Fibroblast of skin of right quadriceps (primary cell): Measurements from ENCODE around the gene CLDN1.

Source experiments
- DNase-seq: peaks from one replicate; pipeline ENCODE4 v3.0.0-alpha.2; 2013

CLDN1 gene, protein sequence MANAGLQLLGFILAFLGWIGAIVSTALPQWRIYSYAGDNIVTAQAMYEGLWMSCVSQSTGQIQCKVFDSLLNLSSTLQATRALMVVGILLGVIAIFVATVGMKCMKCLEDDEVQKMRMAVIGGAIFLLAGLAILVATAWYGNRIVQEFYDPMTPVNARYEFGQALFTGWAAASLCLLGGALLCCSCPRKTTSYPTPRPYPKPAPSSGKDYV

DNA sequence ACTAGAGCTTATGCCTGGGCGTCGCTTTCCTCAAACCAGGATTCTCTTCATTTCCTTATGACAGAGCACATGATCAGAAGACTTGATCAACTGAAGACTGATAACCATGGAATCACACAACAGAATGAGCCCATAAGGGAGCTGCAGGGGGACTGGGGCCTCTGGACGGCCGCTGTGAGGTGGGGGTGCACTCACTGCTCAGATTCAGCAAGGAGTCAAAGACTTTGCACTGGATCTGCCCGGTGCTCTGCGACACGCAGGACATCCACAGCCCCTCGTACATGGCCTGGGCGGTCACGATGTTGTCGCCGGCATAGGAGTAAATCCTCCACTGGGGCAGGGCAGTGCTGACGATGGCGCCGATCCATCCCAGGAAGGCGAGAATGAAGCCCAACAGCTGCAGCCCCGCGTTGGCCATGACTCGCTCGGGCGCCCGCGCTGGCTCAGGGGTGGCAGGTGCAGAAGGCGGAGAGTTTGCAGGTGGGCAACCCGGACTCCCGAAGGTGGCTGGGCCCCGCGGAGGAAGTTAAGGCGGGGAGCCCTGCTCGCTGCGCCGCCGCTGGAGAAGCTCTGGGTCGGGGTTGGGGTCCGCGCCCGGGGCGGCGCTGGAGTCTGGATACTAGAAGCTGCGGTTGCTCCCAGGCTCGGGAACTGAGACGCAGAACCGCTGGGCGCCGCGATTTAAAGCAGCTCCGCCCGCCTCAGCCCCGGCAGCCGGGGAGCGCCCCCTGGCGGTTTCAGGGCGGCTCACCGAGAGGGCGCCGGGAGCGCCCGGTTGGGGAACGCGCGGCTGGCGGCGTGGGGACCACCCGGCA is at the start of gene CLDN1:
Gene CLDN1 (minus strand): TSS at position 658 of the 815 bp plus-strand sequence. CDS start 240 bp downstream, at position 418.
- peak; percentile 69 for DNase-seq

DNA sequence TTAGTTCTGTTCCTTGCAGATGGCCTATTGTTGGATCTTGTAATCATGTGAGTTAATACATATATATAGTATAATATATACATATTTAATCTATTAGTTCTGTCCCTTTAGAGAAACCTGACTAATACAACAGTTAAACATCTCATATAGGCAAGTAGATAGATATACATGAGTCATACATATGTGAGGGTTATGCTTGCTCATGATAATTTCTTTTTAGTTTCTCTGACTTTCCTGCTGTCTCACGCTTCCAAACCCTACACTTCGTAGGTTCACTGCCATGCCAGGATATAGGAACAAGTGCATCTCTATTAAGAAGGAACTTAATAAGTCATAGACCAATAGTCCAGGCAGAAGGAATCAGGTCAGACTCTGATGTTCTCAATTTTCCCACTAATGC is 48.9 kb upstream of the CLDN1 start:
- no peak for DNase-seq

DNA sequence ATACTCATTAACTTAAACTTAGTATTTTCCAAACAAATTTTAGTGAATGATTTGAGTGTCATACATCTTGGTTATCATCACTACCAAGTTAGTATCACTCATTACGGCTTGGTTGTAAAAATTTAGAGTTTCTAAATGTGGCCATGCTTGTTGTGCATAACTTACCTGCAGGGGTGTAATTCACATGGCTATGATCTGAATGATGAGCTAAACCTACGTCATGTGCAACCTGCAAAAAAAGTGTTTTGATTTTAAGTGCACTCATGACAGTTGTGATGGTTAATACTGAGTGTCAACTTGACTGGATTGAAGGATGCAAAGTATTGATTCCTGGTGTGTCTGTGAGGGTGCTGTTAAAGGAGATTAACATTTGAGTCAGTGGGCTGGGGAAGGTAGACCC is 48.1 kb upstream of the CLDN1 start:
- DNase-seq: no peak

DNA sequence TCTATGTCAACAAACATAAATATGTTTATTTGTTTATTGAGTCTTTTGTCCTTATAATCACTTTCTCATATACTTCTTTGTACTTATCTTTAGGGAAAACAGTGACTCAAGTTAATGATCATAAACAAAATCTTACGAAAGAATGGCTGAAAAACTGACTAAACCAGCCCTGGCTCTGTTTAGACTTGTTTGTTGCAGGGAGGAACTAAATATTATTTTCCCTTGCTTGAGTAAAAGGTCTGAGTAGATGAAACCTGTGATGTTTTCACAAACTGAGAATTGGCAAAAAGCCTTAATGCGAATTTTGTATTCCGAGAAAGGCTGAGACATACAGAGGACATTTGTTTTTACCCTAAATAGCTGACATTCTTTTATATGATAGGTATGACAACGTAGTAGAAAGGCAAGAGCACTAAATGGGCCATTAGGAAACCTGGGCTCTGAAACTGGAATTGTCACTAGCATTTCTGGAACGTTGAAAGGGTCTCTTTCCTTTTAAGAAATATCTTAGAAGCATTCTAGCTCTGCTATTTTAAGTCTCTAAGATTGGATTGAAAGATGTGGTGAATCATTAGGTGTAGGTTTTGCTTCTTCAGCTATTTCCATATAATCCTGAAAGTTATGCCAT is 47.5 kb upstream of the CLDN1 start:
- no peak for DNase-seq

DNA sequence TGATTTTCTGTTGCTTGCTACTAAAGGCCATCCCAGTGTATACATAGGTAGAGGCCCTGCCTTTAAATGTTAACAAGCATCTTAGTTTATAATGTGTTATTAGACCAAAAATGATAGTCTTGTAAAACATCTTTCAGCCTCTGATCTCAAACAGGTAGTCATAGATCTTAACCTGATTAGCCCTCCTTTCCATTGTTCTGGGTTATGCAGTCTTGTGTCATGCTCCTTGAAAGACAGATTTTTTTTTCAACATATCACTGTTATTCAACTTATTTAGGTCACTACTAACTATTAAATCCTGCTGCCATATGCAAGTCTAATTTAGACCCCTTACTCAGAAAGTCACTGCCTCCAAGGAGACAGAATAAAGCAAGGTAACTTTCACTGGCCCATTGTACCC is 46.6 kb upstream of the CLDN1 start:
- no peak for DNase-seq

DNA sequence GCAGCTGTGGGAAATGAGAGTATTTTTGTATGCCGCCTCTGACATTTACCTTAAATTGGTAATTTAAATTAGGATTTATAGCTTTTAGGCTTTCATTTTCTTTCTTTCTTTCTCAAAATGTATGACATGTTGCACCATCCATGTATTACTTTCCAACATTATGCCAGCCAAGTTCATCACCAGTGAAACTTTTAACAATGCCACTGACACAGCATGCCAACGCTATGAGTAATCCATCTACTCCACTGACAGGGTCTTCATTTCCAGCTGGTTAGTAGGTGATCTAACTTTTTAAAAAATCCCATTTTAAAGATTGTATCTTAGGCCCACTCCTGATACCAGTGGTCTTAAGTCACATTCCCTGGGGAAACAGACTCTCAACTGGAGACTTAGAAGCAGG is 43.9 kb upstream of the CLDN1 start:
- DNase-seq: no peak

DNA sequence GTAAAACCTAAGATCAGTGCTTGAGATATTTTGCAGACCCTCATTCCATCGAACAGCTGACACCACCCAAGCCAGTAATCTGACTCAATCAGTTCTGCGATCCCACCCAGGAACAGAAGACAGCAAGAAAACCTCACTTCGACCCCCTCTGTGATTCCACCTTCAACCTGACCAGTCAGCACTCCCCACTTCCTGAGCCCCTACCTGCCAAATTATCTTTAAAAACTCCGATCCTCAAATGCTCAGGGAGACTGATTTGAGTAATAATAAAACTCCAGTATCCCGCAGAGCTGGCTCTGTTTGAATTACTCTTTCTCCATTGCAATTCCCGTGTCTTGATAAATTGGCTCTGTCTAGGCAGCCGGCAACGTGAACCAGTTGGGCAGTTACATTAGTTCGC is 40.0 kb upstream of the CLDN1 start:
- DNase-seq: no peak

DNA sequence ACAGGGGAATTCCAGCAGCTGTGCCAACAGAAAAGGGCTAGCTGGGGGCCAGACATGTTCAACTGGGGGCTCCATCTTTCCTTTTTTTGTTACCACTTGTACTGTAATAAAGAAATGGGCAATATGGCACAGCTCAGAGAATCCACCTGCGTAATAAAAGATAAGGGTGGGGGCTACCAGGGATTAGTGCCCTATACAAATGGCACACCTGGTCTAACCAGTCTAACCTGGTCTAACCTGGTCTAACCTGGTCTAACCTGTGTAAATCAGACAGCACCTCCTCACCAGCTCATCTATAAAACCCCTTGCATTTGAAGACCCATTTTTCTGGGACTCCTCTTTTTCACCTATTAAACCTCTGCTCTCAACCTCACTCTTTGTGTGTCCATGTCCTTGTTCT is 39.5 kb upstream of the CLDN1 start:
- DNase-seq: no peak

DNA sequence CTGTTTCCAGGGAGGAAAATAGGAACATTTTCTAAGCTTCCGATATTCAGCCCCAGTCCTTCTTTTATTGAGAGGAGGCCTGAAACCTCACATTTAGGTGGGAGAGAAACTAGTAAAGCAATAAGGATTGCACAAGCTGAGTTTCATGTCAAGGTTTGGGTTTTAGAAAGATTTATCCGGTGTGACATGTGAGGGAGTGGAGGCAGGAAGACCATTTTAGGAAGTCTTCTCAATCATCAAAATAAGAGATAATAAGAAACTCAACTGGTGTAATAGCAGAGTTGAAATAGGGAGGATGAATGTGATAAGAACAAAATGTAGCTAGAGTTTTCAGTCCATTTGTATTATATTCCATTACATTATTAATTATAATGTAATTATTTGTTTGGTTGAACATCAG is 38.0 kb upstream of the CLDN1 start:
- DNase-seq: no peak

DNA sequence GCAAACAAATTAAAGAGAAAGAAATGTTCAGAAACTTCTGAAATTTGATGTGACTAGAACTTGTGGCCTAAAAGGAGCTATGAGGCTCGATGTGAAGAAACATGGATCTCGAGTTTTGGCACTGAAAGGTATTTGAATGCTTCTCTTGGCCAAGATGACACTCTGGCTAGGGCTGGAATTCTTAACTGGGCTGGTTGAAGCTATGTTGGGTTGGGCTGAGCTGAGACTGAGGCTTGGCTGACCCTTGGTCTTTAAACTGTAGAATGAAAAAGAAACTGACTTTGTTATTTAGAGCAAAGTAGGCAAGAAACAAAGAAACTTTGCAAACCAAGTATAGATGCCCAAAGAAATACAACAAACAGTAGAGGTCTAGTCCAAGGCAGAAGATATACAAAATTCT is 37.6 kb upstream of the CLDN1 start:
- DNase-seq: no peak

DNA sequence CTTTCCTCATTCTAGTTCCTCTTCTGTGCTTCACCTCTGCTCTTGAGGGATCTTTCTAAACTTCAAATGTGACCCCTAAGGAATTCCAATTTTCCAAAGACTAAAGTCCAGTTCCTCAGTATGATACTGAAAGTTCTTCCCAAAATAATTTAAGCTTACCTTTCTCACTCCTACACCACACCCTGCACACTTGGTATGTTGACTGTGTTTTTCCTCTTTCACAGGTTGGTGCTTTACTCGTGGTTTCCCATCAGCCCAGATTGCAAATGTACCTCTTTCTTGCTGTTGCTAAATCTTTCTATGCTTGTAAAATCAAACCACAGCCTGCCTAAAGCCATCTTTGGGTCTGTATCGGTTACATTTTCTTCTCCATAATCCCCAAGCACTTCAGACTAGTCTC is 35.2 kb upstream of the CLDN1 start:
- DNase-seq: no peak

DNA sequence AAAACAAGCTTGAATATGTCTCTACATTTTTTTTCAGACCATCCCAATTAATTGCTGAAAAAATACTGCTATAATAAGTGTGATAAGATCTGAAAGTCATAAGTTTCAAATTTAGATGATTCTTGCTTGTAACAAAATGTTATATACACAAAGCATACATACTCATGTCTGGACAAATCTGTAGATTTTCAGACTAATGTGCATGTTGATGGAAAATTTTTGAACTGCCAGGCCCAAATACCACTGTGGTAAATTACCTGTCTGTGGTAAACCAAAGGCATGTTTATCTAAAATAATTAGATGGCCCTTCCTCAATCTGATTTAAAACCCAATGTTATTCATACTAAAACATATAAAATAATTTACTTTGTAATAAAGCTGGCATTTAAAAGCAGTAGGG is 34.0 kb upstream of the CLDN1 start:
- no peak for DNase-seq

DNA sequence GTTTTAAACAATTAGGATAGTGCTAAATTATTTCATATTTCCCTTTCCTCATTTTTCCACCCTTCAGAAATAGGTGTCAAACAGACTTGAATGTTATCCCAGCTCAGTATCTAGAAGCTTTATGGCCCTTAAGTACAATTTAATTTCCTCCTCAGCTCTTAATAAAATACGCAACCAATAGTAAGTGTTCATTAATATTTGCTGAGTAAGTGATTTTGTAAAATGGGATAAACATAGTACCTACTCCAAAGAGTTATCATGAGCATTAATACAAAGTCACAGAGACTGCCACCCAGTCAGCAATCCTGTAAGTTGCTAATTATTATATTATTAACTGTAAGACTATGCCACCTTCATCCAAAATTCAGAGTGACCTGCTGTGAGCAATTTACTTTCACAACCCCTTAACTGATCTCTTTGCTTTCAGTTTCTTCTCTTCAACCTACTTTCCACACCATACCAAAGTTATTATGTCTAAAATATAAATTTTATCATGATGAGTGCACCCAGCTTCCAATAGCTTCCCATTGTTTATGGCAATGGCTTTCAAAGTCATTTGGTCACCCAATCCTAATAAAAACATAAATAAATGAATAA is 30.7 kb upstream of the CLDN1 start:
- no peak for DNase-seq

DNA sequence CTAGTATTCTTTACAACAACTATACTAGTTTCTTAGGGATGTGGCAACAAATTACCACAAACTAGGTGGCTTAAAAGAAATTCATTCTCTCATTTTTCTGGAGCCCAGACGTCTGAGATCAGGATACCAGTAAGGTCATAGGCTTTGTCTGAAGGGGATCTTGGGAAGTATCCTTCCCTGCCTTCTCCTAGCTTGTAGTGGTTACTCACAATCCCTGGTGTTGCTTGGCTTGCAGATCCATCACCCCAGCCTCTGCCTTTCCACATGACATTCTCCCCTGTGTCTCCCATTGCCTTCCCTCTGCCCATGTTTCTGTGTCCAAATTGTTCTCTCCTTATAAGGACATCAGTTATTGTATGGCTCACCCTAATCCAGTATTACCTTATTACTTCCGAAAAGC is 24.3 kb upstream of the CLDN1 start:
- DNase-seq: peak; percentile 8

DNA sequence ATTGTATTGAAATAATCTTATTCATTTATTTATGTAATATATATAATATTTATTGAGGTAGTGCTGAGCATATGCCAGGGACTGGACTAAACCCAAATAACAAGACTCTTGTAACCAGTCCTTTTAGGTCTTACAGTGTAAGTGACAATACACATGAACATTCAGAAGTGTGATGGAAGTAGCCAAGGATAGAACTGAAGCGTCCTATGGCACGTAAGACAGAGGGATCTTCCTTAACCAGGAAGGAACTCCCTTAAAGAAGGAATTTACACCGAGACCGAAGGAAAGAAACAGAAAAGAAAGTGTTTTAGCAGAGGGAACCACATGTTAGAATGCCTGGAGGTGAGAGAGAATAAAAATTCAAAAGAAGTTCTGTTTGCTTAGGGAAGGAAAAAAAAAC is 23.6 kb upstream of the CLDN1 start:
- DNase-seq: no peak

DNA sequence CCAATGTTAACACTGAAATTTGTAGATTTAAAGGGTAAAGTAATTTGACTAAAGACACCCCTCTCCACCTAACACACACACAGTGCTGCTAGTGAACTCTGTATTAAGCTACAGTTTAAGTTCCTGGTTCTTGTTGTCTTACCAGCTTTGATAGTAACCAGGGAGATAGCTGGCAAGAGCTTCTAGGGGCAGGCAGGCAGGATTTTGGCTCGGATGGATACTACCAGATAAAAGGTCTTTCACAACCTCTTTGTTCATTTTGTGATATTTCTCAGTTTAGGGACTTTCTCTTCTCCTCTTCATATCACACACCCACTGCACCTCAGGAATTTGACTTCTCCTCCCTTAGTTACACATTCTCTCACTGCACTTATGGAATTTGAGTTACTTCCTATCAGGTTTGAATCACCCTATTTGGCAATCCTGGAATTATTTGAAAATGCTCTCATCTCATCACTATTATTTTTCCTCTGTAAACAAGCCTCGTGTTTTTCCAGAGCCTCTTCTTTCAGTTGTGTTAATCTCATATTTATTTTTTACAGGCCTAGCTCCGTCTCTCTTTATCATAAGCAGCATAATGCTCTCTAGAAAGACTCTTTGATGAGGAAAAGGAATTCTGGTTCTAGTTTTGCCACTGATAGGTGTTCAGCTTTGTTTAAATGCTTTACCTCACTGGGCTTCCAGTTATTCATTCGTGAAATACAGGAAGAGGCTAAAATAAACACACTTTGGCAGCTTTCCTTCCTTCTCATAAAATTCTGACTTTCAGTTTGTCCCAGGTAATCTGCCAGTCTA is 23.0 kb upstream of the CLDN1 start:
- peak; percentile 95 for DNase-seq

DNA sequence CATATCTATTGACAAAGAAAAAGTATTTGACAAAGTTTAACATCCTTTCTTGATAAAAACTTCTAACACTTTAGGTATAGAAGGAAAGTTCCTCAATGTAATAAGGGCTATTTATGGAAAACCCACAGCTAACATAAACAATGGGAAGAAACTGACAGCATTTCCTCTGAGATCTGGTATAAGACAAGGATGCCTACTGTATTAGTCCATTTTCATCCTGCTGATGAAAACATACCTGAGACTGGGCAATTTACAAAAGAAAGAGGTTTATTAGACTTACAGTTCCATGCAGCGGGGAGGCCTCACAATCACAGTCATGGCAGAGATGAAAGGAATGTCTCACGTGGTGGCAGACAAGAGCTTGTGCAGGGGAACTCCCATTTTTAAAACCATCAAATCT is 17.8 kb upstream of the CLDN1 start:
- peak; percentile 28 for DNase-seq

DNA sequence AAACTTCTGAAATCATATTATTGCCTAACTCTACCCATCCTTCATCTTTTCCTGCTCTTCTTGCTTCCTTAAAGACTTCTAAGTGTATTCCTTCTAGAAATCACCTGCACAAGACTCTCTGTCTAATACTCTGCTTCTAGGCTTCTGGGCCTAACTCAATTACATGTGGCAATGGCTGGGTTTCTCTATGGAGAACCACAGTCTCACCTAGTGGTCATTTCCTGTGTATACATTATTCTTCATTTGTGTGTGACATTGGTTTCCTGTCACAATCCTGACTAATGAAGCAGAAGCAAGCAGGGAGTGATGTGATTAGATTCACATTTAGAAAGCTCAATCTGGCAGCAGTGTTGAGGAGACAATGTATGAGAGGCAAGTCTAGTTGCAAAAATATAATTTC is 16.9 kb upstream of the CLDN1 start:
- peak; percentile 75 for DNase-seq

DNA sequence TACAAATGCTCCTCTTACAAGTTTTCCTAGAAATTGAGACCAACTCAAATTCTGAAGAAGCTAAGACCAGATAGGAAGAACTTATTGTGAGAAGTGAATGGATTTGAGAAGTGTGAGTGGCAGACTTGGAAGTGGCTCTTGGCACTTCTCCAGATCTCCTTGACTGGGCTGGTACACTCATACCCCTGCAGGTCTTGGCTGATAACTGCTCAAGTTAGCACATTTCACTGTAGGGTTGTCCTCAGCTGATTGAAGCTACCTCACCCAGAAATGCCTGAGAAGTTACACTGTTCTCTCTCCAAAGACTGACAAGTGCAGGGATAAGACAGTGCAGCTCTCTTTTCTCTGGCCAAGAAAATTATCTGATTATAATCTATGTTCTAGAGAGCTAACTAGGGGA is 16.5 kb upstream of the CLDN1 start:
- DNase-seq: peak; percentile 19

DNA sequence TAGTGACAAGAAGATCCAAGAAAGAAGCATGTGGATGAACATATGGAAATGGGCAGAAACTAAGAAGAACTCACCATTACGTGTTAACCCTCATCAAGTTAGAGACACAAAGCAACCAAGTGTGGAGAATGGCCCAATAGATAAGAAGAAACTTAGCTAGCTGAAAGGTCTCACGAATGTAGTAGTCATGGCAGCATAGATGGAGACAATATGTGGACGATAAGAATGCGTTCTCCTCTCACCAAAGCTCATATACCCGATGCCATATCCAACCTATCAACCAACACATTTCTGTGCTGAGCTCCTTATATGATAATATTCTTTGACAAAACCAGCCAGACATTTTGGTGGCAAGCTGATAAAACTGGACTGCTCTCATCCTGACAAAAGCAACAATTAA is 15.1 kb upstream of the CLDN1 start:
- DNase-seq: no peak

DNA sequence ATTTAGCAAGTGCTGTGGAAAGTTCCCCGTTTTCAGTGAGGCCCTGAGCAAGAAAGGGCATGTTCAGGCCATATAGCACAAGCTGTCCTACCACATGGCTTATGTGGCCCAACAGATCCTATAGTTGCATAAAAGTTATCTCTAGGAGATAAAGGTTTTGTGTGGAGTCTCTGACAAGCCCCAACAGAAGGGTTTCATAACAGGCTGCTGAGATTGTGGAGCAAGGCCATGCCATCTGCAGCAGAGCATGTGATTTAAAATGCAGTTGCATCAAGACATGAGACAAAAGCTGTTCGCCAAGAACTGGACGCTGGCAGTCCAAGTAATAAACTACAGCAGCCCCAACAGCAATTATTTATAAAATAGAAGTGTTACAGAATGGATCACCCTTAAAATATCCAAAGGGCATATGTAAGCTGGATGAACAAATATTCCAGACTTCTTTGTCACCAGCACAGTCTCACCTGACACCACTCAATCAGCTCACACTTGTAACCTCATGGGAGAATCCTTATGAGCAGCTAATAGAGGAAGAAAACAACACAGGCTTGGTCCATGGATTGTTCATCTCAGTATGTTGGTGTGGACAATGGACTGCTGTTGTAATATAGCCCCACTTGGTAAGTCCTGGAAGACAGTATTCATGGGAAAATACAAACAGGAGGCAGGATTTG is 14.4 kb upstream of the CLDN1 start:
- no peak for DNase-seq

DNA sequence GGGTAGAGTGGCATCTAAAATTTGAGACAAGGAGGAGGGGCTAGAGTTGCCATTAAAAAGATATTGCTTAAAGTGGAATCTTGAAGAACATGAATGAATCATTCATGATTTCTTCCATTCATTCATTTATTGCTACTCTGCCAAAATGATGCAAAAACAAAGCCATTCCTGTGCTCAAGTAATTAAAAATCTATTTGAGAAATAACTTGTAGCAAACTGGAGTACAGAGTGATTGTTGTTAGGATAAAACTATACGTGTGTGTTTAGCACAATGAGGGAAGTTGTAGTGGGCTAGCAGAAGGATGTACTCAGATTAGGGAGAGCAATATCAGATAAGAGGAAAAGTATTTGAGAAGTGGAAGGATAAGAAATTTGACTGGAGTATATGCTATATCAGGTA is 11.7 kb upstream of the CLDN1 start:
- DNase-seq: no peak
